ENCODE data around the gene GABPB2. TPM values are rescaled to one million over a fixed set of nuclear protein-coding genes. Genes with fewer than 3 reads are reported as not detected.

The GABPB2 gene
- total RNA-seq, 2 donors from 2014 or later, result 9.9 to 25.5 TPM

DNA sequence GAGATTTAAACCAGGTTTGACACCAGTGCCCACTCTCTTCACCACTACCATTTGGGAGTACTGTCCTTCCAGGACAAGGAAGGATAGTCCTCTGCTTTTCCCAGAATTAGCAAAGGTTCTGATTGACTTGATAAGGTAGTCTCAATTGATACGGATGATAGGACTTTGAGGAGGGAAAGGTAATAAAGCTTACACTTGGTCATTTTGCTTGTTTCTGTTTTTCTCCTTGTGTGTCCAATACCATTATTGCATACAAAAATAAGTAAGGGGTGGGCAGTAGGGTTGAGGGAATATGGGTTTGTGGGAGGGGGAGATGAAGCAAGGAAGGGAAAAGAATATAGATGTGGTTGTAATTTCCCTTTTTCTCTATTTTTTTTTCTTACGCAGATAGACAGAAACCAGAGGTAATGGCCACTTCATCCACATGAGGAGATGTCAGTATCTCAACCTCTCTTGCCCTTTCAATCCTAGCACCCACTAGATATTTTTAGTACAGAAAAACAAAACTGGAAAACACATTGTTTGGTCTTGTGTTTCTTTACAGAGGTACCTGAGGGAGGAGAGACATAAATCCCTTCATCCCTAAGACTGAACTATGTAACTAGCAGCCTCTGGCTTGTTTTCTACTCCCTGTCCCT lies 20.4 kb upstream of the GABPB2 start:
- ATAC-seq (no peak), DNase-seq (no peak)
- Mint-ChIP-seq H3K4me1 (peaks cover 49% of the 10 kb centered on the region), H3K4me3 (no peak overlapping the region), H3K27ac (peak overlapping the region; percentile 90), H3K27me3 (no peaks in the 10 kb centered on the region), H3K36me3 (ENCODE audit: low read depth) (peaks cover 7% of the 10 kb centered on the region)
- H3K9me3 ChIP-seq (ENCODE audit: control insufficient read depth, low read length, poor library complexity, severe bottlenecking), result no peaks in the 10 kb centered on the region

DNA sequence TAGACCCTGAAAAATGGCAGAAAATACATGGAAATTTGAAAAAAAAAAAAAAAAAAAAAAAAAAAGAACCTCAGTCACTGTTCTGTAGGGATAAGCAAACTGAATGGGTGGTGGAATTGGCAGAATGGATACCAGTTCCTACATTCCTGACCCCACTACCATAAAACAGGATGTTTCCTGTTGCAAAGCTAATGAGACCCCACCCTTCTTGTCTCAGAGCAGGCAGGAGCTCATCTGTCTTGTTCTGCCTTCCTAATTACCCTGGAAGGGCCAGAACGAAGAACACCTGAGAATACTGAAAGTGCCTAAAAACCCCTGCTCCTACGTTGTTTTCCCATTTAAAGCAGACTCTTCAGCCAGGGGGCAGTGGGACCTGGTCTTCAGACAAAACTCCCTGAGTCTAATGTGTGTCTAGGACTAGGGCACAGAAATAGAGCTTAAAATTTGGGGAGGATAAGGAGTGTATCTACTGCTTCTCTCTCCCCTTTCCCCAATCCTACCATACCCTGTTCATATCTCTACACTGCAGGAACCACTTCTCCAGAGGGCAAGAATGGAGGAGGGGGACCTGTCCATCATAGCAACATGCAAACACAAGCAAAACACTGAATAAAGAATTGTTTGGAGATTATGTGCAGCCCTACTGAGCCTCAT lies 19.1 kb upstream of the GABPB2 start:
- ATAC-seq (no peak), DNase-seq (no peak)
- Mint-ChIP-seq H3K4me3 (no peak overlapping the region), H3K4me1 (peaks cover 59% of the 10 kb centered on the region), H3K27ac (peak overlapping the region; percentile 99), H3K36me3 (ENCODE audit: low read depth) (peaks cover 9% of the 10 kb centered on the region), H3K27me3 (no peaks in the 10 kb centered on the region)
- no peaks in the 10 kb centered on the region for H3K9me3 ChIP-seq (ENCODE audit: control insufficient read depth, low read length, poor library complexity, severe bottlenecking)

DNA sequence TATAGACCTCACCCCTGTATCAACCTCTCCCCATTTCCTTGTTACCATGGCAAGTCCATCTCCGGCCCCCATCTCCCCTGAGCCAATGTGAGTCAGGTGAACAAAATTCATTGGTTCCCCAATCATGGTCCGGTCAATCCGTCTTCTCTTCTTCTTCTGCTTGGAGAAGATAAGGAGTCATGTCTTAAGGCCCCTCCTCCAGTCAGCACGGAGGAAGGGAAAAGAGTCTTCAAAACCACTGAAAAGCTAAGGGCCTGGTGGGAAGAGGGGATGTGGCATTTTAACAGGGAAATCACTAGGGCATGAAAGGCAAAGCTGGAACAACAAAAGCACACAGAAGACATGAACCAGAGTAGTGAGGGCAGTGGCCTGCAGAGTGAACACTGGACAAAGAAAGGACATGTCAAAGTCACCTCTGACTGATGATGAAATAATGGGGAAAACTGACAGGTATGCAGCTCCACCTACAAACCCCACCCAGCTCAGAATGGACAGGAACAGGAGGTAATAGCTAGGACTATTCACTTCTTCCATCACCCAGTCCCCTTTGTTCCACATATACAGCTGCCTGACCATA lies 15.5 kb upstream of the GABPB2 start:
- ATAC-seq, result no peak
- peak overlapping the region; percentile 98 for H3K4me3 Mint-ChIP-seq
- peak overlapping the region; percentile 99 for H3K27ac Mint-ChIP-seq
- peaks cover 62% of the 10 kb centered on the region for H3K4me1 Mint-ChIP-seq
- no peak for DNase-seq
- no peaks in the 10 kb centered on the region for H3K27me3 Mint-ChIP-seq
- no peaks in the 10 kb centered on the region for H3K9me3 ChIP-seq (ENCODE audit: control insufficient read depth, low read length, poor library complexity, severe bottlenecking)
- peaks cover 29% of the 10 kb centered on the region for H3K36me3 Mint-ChIP-seq (ENCODE audit: low read depth)

GRCh38 chr1:151055581-151055980 lies 15.0 kb upstream of the GABPB2 start:
- Mint-ChIP-seq H3K27ac (peak overlapping the region; percentile 99), H3K27me3 (no peaks in the 10 kb centered on the region), H3K4me1 (peaks cover 66% of the 10 kb centered on the region), H3K36me3 (ENCODE audit: low read depth) (peaks cover 29% of the 10 kb centered on the region), H3K4me3 (peak overlapping the region; percentile 98)
- no peaks in the 10 kb centered on the region for H3K9me3 ChIP-seq (ENCODE audit: control insufficient read depth, low read length, poor library complexity, severe bottlenecking)
- ATAC-seq (no peak), DNase-seq (no peak)

GRCh38 chr1:151056149-151056548 lies 14.4 kb upstream of the GABPB2 start:
- H3K9me3 ChIP-seq (ENCODE audit: control insufficient read depth, low read length, poor library complexity, severe bottlenecking), result no peaks in the 10 kb centered on the region
- ATAC-seq, result peak; percentile 48

GRCh38 chr1:151058692-151059091 lies 11.9 kb upstream of the GABPB2 start:
- peak overlapping the region; percentile 99 for H3K27ac Mint-ChIP-seq
- H3K36me3 Mint-ChIP-seq (ENCODE audit: low read depth), result peaks cover 29% of the 10 kb centered on the region
- no peaks in the 10 kb centered on the region for H3K27me3 Mint-ChIP-seq
- peak overlapping the region; percentile 98 for H3K4me3 Mint-ChIP-seq
- ATAC-seq (no peak), DNase-seq (no peak)
- no peaks in the 10 kb centered on the region for H3K9me3 ChIP-seq (ENCODE audit: control insufficient read depth, low read length, poor library complexity, severe bottlenecking)
- peaks cover 56% of the 10 kb centered on the region for H3K4me1 Mint-ChIP-seq

More at GRCh38 chr1:151056149-151056548, 14.4 kb upstream of the GABPB2 start:
- no peak for DNase-seq
- peaks cover 67% of the 10 kb centered on the region for H3K4me1 Mint-ChIP-seq
- no peaks in the 10 kb centered on the region for H3K27me3 Mint-ChIP-seq
- H3K36me3 Mint-ChIP-seq (ENCODE audit: low read depth), result peaks cover 29% of the 10 kb centered on the region
- H3K4me3 Mint-ChIP-seq, result peak overlapping the region; percentile 98
- peak overlapping the region; percentile 99 for H3K27ac Mint-ChIP-seq

DNA sequence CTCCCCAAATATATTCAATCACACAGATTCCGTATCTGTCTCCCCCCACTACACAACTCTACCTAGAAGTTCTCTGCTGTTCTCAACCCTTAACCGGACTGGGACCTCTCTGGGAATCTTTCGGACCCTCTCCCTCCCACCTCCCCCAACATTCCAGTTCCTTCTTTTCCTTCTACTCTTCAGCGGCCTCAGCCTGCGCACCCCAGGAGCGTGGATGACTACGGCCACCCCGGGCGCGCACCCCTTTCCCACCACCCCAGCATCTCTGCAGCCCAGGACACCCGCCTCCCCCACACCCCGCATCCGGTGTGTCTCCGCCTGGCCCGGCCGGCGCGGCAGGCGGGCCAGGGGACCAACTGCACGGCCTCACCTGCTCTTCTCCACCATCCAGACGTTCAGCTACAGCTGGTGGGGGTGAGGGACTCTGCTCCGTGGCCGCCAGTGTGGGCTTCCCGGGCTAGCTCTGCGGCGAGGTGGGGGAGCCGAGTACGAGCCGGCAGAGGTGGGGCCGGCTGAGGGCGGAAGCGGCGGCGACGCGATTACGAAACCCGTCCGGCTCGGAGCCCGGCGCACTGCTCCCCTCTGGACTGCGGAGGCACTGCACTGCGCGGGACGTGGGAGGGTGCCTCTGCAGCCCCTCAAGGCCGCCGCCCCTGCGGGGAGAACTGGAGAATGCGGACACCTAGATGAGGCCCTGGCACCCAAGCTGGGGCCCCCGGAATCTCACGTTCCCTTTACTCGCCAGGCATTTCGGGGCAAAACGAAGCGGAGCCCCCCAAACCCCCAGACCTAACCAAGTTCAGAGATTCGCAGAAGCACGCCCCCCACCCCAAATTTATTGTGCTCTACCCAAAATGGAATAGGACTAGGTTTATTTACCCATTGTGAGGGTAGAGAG lies 11.2 kb upstream of the GABPB2 start, which contains the start of gene CDC42SE1:
CDC42SE1 (minus strand) TSS at position 514 of the 898 bp plus-strand sequence. CDS start 3,892 bp downstream, outside the sequence.
- peak within 1 kb of the TSS; percentile 99 for H3K27ac Mint-ChIP-seq
- H3K36me3 Mint-ChIP-seq (ENCODE audit: low read depth), result peaks cover 27% of the 10 kb centered on the region
- H3K27me3 Mint-ChIP-seq, result no peaks in the 10 kb centered on the region
- no peaks in the 10 kb centered on the region for H3K9me3 ChIP-seq (ENCODE audit: control insufficient read depth, low read length, poor library complexity, severe bottlenecking)
- ATAC-seq (peak; percentile 82), DNase-seq (peak; percentile 76 to 78 (median 76))
- H3K4me3 Mint-ChIP-seq, result peak within 1 kb of the TSS; percentile 98
- peaks cover 53% of the 10 kb centered on the region for H3K4me1 Mint-ChIP-seq

DNA sequence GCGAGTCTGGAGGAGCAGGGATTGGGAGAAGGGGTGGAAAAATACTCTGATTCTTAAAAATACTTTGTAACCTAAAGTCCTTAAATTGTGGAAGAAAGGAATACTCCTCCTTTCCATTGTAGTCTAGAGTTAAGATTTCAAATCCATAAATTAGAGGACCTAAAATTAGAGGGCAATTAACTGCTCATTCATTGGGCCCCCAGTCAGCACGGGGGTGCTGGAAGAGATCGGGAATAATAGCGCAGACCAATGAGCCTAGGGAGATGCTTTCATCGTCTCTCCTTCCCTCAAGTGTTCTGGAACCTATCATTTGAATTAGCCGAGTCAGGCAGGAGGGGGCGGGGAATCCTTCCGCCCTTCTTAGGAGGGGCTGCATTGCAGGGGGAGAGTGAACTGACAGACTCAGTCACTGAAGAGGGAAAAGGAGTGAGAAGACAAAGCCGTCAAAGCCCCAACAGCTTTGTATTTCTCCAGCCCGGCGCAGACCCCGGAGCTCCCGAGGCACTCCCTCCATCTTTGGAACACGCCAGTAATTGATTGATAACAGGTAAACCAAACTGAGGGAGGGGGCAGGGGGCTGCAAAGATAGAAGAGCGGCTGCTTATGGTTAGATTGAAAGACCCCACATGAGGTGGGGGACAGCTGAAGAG lies 10.4 kb upstream of the GABPB2 start, which contains the start of gene MLLT11:
MLLT11 (plus strand) TSS at position 391 of the 650 bp plus-strand sequence. CDS start 6,828 bp downstream, outside the sequence.
- Mint-ChIP-seq H3K27ac (peak within 1 kb of the TSS; percentile 99), H3K4me3 (peak within 1 kb of the TSS; percentile 98), H3K27me3 (no peaks in the 10 kb centered on the region), H3K36me3 (ENCODE audit: low read depth) (peaks cover 22% of the 10 kb centered on the region), H3K4me1 (peaks cover 46% of the 10 kb centered on the region)
- ATAC-seq (no peak), DNase-seq (no peak)
- no peaks in the 10 kb centered on the region for H3K9me3 ChIP-seq (ENCODE audit: control insufficient read depth, low read length, poor library complexity, severe bottlenecking)

DNA sequence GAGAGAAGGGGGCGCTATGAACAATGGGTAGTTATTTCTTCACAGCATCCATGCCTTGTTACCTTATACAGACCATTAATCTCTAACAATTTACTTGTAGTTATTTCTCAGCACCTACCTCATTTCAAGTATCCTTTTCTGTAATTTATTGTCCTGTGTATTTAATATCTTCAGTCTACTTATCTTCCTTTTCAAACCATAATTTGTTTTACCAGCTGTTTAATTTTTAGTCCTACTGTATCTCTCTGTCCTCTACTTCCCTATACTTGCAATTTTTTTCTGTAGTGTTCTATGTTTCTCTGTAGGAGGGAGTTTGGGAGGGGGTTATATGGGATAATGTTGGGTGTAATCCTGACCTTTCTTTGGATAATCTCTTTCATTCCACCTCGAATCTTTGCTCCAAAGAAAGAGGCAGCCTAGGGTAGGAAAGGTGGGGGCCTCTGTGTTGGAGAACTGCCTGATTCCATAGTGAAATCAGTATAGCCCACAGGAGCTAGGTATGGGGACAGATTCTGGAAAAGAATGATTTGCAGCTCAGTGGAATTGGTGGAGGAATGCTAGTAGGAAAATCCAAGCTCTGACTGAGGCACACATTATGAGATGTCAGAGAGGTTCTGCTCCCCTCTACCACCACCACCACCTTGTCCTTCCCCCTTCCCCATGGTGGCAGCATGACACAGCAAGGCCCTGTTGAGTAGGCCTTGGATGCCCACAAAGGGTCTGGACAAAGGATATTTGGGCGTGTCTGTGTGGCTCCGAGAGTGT lies 9.7 kb upstream of the GABPB2 start:
- H3K9me3 ChIP-seq (ENCODE audit: control insufficient read depth, low read length, poor library complexity, severe bottlenecking), result no peaks in the 10 kb centered on the region
- Mint-ChIP-seq H3K27me3 (no peaks in the 10 kb centered on the region), H3K4me1 (peaks cover 42% of the 10 kb centered on the region), H3K27ac (peak overlapping the region; percentile 99), H3K4me3 (peak overlapping the region; percentile 98), H3K36me3 (ENCODE audit: low read depth) (peaks cover 24% of the 10 kb centered on the region)
- ATAC-seq, result no peak
- DNase-seq, result no peak

DNA sequence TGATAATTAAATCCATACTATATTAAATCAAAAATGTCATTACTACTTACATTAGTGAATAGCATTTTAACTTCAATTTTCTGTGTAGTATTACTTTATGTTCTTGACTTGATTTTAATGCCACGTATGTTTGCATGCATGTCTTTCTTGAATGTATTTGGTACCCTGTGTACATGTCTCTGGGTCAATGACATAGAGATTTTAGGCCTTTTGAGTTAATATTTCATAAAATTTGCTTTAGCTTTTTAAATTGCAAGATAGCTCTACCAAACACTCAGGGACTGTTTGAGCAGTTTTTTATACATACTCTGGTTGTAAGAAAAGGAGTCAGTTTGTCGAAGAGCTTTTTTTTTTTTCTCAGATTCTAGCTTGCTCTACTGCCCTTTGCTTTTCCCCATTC lies 8.9 kb upstream of the GABPB2 start:
- Mint-ChIP-seq H3K36me3 (ENCODE audit: low read depth) (peaks cover 21% of the 10 kb centered on the region), H3K4me1 (peaks cover 33% of the 10 kb centered on the region), H3K27ac (no peak overlapping the region), H3K4me3 (no peak overlapping the region), H3K27me3 (no peaks in the 10 kb centered on the region)
- no peaks in the 10 kb centered on the region for H3K9me3 ChIP-seq (ENCODE audit: control insufficient read depth, low read length, poor library complexity, severe bottlenecking)
- ATAC-seq, result no peak
- no peak for DNase-seq

GRCh38 chr1:151062741-151063371 lies 7.7 kb upstream of the GABPB2 start:
- ATAC-seq, result no peak
- H3K27me3 Mint-ChIP-seq, result no peaks in the 10 kb centered on the region
- no peaks in the 10 kb centered on the region for H3K9me3 ChIP-seq (ENCODE audit: control insufficient read depth, low read length, poor library complexity, severe bottlenecking)
- no peak overlapping the region for H3K27ac Mint-ChIP-seq
- H3K4me3 Mint-ChIP-seq, result no peak overlapping the region
- no peak for DNase-seq
- peaks cover 28% of the 10 kb centered on the region for H3K4me1 Mint-ChIP-seq
- peaks cover 13% of the 10 kb centered on the region for H3K36me3 Mint-ChIP-seq (ENCODE audit: low read depth)

Data from T-helper 17 cell (primary cell).